IMR-90 (cell line): Measurements from ENCODE around the gene TRIM28. TPM values are rescaled to one million over a fixed set of nuclear protein-coding genes. Genes with fewer than 3 reads are reported as not detected.

ENCODE experiments used
- ATAC-seq: fragments of 200-7000 bp; cut with Tn5 transposase; 2 replicates; pipeline ENCODE4 v1.9.1; 2020; ENCODE audit warnings: low read depth, mild to moderate bottlenecking, moderate library complexity
- BruUV-seq: library from RNA; stranded (reverse); fragments of 400-500 nt; replicated peaks from 2 replicates; lab custom pipeline; 2021; lab: Mats Ljungman, UMichigan
- CTCF ChIA-PET: fragments of 300-600 bp; formaldehyde crosslinking; extraction: SDS; loops from one replicate; lab custom pipeline; 2021; ENCODE audit warnings: antibody characterized with exemption; lab: Yijun Ruan, JAX
- POLR2A ChIA-PET: fragments of 300-600 bp; sonication (Branson Sonifier 250); formaldehyde crosslinking; loops from one replicate; lab custom pipeline; 2022; ENCODE audit warnings: antibody characterized with exemption; ENCODE audit not compliant: unreplicated experiment; lab: Charles Lee
- DNase-seq: peaks from one replicate; pipeline ENCODE4 v3.0.0; 2013
- H2AFZ ChIP-seq: replicated peaks from 2 replicates; pipeline ENCODE3; 2013; ENCODE audit warnings: low read length, mild to moderate bottlenecking; ENCODE audit not compliant: poor library complexity
- H2AK5ac ChIP-seq: 2 replicates; pipeline ENCODE4 v1.6.1; 2013; ENCODE audit warnings: low read depth, low read length, inconsistent platforms
- H2AK9ac ChIP-seq: replicated peaks from 2 replicates; pipeline ENCODE3; 2013; ENCODE audit warnings: mild to moderate bottlenecking, low read depth, low read length, moderate library complexity; ENCODE audit not compliant: poor library complexity
- H2BK120ac ChIP-seq: 2 replicates; pipeline ENCODE4 v1.6.1; 2013; ENCODE audit warnings: low read depth, low read length, inconsistent platforms
- H2BK15ac ChIP-seq: 3 replicates; pipeline ENCODE4 v1.6.1; 2013; ENCODE audit warnings: low read depth, low read length, inconsistent platforms
- H2BK20ac ChIP-seq: 2 replicates; pipeline ENCODE4 v1.6.1; 2013; ENCODE audit warnings: low read depth, mild to moderate bottlenecking, inconsistent platforms, low read length, moderate library complexity
- H2BK5ac ChIP-seq: 2 replicates; pipeline ENCODE4 v1.6.1; 2013; ENCODE audit warnings: mild to moderate bottlenecking, low read depth, low read length, inconsistent platforms; ENCODE audit not compliant: poor library complexity, severe bottlenecking
- H3K14ac ChIP-seq: replicated peaks from 2 replicates; pipeline ENCODE4 v1.6.1; 2013; ENCODE audit warnings: low read depth, low read length, inconsistent platforms
- H3K18ac ChIP-seq: 2 replicates; pipeline ENCODE4 v1.6.1; 2013; ENCODE audit warnings: low read depth, low read length, control low read depth
- H3K23ac ChIP-seq: 2 replicates; pipeline ENCODE4 v1.6.1; 2013; ENCODE audit warnings: low read depth, low read length, inconsistent platforms
- H3K27ac ChIP-seq: 2 replicates; pipeline ENCODE4 v1.5.1; 2013; ENCODE audit warnings: mild to moderate bottlenecking, control low read depth, low read length; ENCODE audit not compliant: insufficient read depth
- H3K27me3 ChIP-seq: 2 replicates; pipeline ENCODE4 v1.6.1; 2013; ENCODE audit warnings: low read length; ENCODE audit not compliant: control insufficient read depth, insufficient read depth
- H3K36me3 ChIP-seq: 2 replicates; pipeline ENCODE4 v1.6.1; 2013; ENCODE audit warnings: low read length, mixed read lengths; ENCODE audit not compliant: control insufficient read depth, insufficient read depth
- H3K4ac ChIP-seq: 2 replicates; pipeline ENCODE4 v1.6.1; 2013; ENCODE audit warnings: low read depth, low read length, inconsistent platforms
- H3K4me1 ChIP-seq: 2 replicates; pipeline ENCODE4 v1.6.1; 2013; ENCODE audit warnings: low read length, mixed read lengths; ENCODE audit not compliant: control insufficient read depth, insufficient read depth
- H3K4me2 ChIP-seq: 2 replicates; pipeline ENCODE4 v1.6.1; 2013; ENCODE audit warnings: low read depth, mild to moderate bottlenecking, control low read depth, low read length, moderate library complexity
- H3K4me3 ChIP-seq: 2 replicates; pipeline ENCODE4 v1.5.1; 2013; ENCODE audit warnings: low read depth, mild to moderate bottlenecking, control low read depth, low read length, moderate library complexity; ENCODE audit not compliant: insufficient read depth
- H3K56ac ChIP-seq: 2 replicates; pipeline ENCODE4 v1.6.1; 2013; ENCODE audit warnings: low read length, inconsistent platforms; ENCODE audit not compliant: insufficient read depth; ENCODE audit errors: extremely low read depth
- H3K79me1 ChIP-seq, 2 experiments: 2 replicates each; pipeline ENCODE4 v1.6.1; 2013; ENCODE audit warnings: low read length in 2 of 2, inconsistent platforms in 1 of 2, low read depth in 1 of 2
- H3K9ac ChIP-seq: 2 replicates; pipeline ENCODE4 v1.6.1; 2013; ENCODE audit warnings: low read depth, low read length, control low read depth
- H3K9me1 ChIP-seq: 2 replicates; pipeline ENCODE4 v1.6.1; 2013; ENCODE audit warnings: low read length, inconsistent platforms; ENCODE audit not compliant: insufficient read depth
- H3K9me3 ChIP-seq: 2 replicates; pipeline ENCODE4 v1.6.1; 2013; ENCODE audit warnings: low read length; ENCODE audit not compliant: control insufficient read depth, insufficient read depth
- H4K20me1 ChIP-seq: 2 replicates; pipeline ENCODE4 v1.6.1; 2013; ENCODE audit warnings: low read length, inconsistent platforms; ENCODE audit not compliant: insufficient read depth
- H4K5ac ChIP-seq: 2 replicates; pipeline ENCODE4 v1.6.1; 2013; ENCODE audit warnings: mild to moderate bottlenecking, low read depth, low read length, control low read depth
- H4K8ac ChIP-seq, 2 experiments: 2 replicates each; pipeline ENCODE4 v1.6.1; 2013; ENCODE audit warnings: low read depth in 2 of 2, low read length in 2 of 2, control low read depth in 1 of 2, inconsistent platforms in 1 of 2
- H4K91ac ChIP-seq: 2 replicates; pipeline ENCODE4 v1.6.1; 2013; ENCODE audit warnings: low read depth, low read length, inconsistent platforms; ENCODE audit not compliant: insufficient read depth
- CEBPB ChIP-seq: IDR thresholded peaks from 2 replicates; pipeline ENCODE4 v1.6.1; 2012; ENCODE audit warnings: low read depth, low read length, improper control_type of control experiment
- CHD1 ChIP-seq: IDR thresholded peaks from 2 replicates; pipeline ENCODE4 v1.6.1; 2012; ENCODE audit warnings: low read depth, low read length, improper control_type of control experiment
- ELK1 ChIP-seq: fragments of 150-350 bp; IDR thresholded peaks from 2 replicates; pipeline ENCODE4 v1.6.1; 2016; ENCODE audit warnings: low read depth, mild to moderate bottlenecking, low read length, moderate library complexity, borderline replicate concordance
- MAZ ChIP-seq: IDR thresholded peaks from 2 replicates; pipeline ENCODE4 v1.6.1; 2012; ENCODE audit warnings: low read depth, mild to moderate bottlenecking, low read length, improper control_type of control experiment, moderate library complexity, borderline replicate concordance
- NFE2L2 ChIP-seq: fragments of 150-350 bp; IDR thresholded peaks from 2 replicates; pipeline ENCODE4 v1.6.1; 2016; ENCODE audit warnings: low read depth, mild to moderate bottlenecking, low read length
- POLR2A ChIP-seq: IDR thresholded peaks from 2 replicates; pipeline ENCODE4 v1.6.1; 2012; ENCODE audit warnings: mild to moderate bottlenecking, low read depth, low read length
- RCOR1 ChIP-seq: IDR thresholded peaks from 2 replicates; pipeline ENCODE4 v1.6.1; 2012; ENCODE audit warnings: mild to moderate bottlenecking, low read length, improper control_type of control experiment; ENCODE audit not compliant: insufficient replicate concordance
- USF2 ChIP-seq: fragments of 150-350 bp; IDR thresholded peaks from 2 replicates; pipeline ENCODE4 v1.6.1; 2017; ENCODE audit warnings: mild to moderate bottlenecking, antibody characterized with exemption, low read length, low read depth
- WGBS, 2 experiments: methylation state at CpG; one replicate each; pipeline versions ENCODE4 v1.1.5 to v1.1.7; 2013; ENCODE audit warnings: missing lambda C conversion rate in 2 of 2; ENCODE audit not compliant: insufficient read length in 1 of 2; ENCODE audit errors: extremely low coverage in 2 of 2; 5-methylcytosine and 5-hydroxymethylcytosine counted together
- dilution Hi-C: fragments of 300-500 bp; cut with HindIII; formaldehyde crosslinking; loops from one replicate; pipeline ENCODE4 v1.14.3; 2018; ENCODE audit warnings: low sequenced_read_pairs; ENCODE audit not compliant: unreplicated experiment
- in situ Hi-C: fragments of 300-500 bp; cut with MboI; formaldehyde crosslinking; loops from 3 replicates; pipeline ENCODE4 v1.14.3; 2019; ENCODE audit warnings: low sequenced_read_pairs, inconsistent platforms, mixed read lengths
- intact Hi-C: fragments of 100-400 bp; cut with micrococcal nuclease; formaldehyde crosslinking; loops from 2 replicates; pipeline ENCODE4 v1.10.0; 2022
- polyA plus RNA-seq, 3 experiments: library from polyadenylated mRNA; depleted of rRNA; stranded (reverse); fragments of >200 nt; gene quantifications; 2 replicates each; pipeline ENCODE4 v1.2.3, GENCODE V29; 2012; ENCODE audit warnings: low replicate concordance in 1 of 3
- total RNA-seq: library from RNA; depleted of rRNA; stranded (reverse); fragments of >200 nt; gene quantifications from 2 replicates; pipeline ENCODE4 v1.2.3, GENCODE V29; 2012

The TRIM28 gene
- total and polyA plus RNA-seq, 2 of the 4 experiments (the other 2 are of a cell fraction) = 349 to 465 TPM

- TF ChIP-seq POLR2A (peak; percentile 48; the same call in 1 of the 2 replicates), USF2 (no peak; the same call in 1 of the 2 replicates)
Observed at GRCh38 chr19:58499021-58499927, 44.6 kb upstream of the TRIM28 start (continued).

GRCh38 chr19:58500242-58500641, 43.6 kb upstream of the TRIM28 start:
- BruUV-seq = no TSS peak
- no peaks in the 10 kb centered on the region for H3K9me3 ChIP-seq
- in situ Hi-C loops = no loop called here
- no peaks in the 10 kb centered on the region for H3K27me3 ChIP-seq
- no peak overlapping the region for H3K9ac ChIP-seq
- dilution Hi-C loops = no loop called here
- no peaks in the 10 kb centered on the region for H3K36me3 ChIP-seq
- H3K4me2 ChIP-seq = peak overlapping the region; percentile 65; the same call in 1 of the 2 replicates
- H3K4me3 ChIP-seq = no peak overlapping the region
- H3K27ac ChIP-seq = no peak overlapping the region
- peak overlapping the region; percentile 91 to 99; a peak in 2 of 4 replicates for H4K8ac ChIP-seq
- H3K4me1 ChIP-seq = peaks cover 4% of the 10 kb centered on the region; the same call in 1 of the 2 replicates
- no CpG with 5 or more reads among the region's 14 CpGs for WGBS, 2 experiments
- H2BK5ac ChIP-seq = no peak overlapping the region
- intact Hi-C loops = no loop called here
- H3K9me1 ChIP-seq = peaks cover 14% of the 10 kb centered on the region
- ChIA-PET POLR2A (no interaction called here), CTCF (interaction anchor here (0.6 kb wide), 1 partner anchor 32 kb away, joined by 3 read pairs; no protein-coding TSS in a partner anchor)
- peak overlapping the region; percentile 96 for H2AFZ ChIP-seq
- H3K23ac ChIP-seq = no peak overlapping the region
- no peak overlapping the region for H3K4ac ChIP-seq
- H2AK9ac ChIP-seq = peak overlapping the region; percentile 74
- H2BK15ac ChIP-seq = no peak overlapping the region
- DNase-seq (no peak), ATAC-seq (no peak)
- H4K5ac ChIP-seq = no peak overlapping the region
- no peak overlapping the region for H3K56ac ChIP-seq
- H2AK5ac ChIP-seq = no peak overlapping the region
- no peak overlapping the region for H4K91ac ChIP-seq
- no peaks in the 10 kb centered on the region for H4K20me1 ChIP-seq
- TF ChIP-seq NFE2L2 (no peak), CHD1 (no peak), ELK1 (no peak), USF2 (no peak), POLR2A (no peak), MAZ (no peak), RCOR1 (no peak), CEBPB (no peak)
- H2BK120ac ChIP-seq = no peak overlapping the region
- peaks cover 6 to 11% of the 10 kb centered on the region in 2 experiments for H3K79me1 ChIP-seq
- H2BK20ac ChIP-seq = no peak overlapping the region
- H3K14ac ChIP-seq = peak overlapping the region; percentile 53; the same call in 1 of the 2 replicates
- no peak overlapping the region for H3K18ac ChIP-seq
